GM13976 (cell line): ENCODE data around the gene HELZ2.
A peak's percentile ranks its signal among the peaks of the same experiment; 100 is the strongest.

ENCODE experiments used
- DNase-seq: peaks from one replicate; pipeline ENCODE4 v3.0.0; 2012; ENCODE audit warnings: low spot score
- in situ Hi-C: fragments of 300-500 bp; cut with MboI; formaldehyde crosslinking; loops from one replicate; pipeline ENCODE4 v1.12.0; 2022; ENCODE audit warnings: low sequenced_read_pairs, mixed read lengths, inconsistent platforms; ENCODE audit not compliant: unreplicated experiment
- TF ChIP-seq, protein P1 (sequence below): IDR thresholded peaks from 2 replicates; pipeline ENCODE4 v1.5.1; 2012; ENCODE audit warnings: borderline replicate concordance, mild to moderate bottlenecking; ENCODE audit not compliant: insufficient read depth; ENCODE audit errors: extremely low read depth, missing control alignments, control extremely low read depth

Gene HELZ2

GRCh38 chr20:63557481-63557891 lies 16.6 kb downstream of the HELZ2 start:
- DNase-seq, result no peak
- TF ChIP-seq, protein P1, sequence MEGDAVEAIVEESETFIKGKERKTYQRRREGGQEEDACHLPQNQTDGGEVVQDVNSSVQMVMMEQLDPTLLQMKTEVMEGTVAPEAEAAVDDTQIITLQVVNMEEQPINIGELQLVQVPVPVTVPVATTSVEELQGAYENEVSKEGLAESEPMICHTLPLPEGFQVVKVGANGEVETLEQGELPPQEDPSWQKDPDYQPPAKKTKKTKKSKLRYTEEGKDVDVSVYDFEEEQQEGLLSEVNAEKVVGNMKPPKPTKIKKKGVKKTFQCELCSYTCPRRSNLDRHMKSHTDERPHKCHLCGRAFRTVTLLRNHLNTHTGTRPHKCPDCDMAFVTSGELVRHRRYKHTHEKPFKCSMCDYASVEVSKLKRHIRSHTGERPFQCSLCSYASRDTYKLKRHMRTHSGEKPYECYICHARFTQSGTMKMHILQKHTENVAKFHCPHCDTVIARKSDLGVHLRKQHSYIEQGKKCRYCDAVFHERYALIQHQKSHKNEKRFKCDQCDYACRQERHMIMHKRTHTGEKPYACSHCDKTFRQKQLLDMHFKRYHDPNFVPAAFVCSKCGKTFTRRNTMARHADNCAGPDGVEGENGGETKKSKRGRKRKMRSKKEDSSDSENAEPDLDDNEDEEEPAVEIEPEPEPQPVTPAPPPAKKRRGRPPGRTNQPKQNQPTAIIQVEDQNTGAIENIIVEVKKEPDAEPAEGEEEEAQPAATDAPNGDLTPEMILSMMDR, result no peak
- in situ Hi-C loops, result no loop called here

DNA sequence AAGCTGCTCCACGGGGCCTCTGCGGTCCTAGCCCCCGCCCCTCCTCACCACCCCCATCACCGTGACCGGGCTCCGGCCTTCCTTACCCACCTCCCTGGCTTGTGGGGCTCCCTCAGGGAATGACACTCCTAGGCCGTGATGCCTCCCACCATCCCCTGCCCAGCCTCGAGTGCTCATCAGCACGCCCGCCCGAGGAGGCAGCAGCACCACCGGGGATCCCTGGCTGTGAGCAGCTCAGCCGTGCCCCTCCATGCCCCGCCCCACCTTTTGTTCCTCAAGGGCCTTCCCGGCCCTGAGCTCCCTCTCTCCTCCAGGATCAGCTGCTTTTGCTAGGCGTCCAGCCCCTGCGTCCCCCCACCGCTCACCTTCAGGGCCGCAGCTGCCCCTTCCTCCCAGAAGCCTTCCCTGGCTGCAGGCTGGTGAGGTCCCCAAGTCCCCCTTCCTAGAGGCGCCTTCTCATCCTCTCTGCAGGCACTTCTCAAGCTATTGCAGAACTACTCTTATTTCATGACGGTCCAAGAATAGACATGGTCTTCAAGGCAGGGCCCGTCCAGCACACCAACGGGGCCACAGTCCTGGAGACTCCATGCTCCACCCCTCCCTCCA lies 17.1 kb downstream of the HELZ2 start:
- DNase-seq, result no peak
- in situ Hi-C loops, result no loop called here
- TF ChIP-seq, protein P1, result no peak

- in situ Hi-C loops, result no loop called here
- no peak for DNase-seq
- TF ChIP-seq, protein P1, result no peak
Observed at GRCh38 chr20:63555661-63556381, 18.2 kb downstream of the HELZ2 start.

GRCh38 chr20:63554361-63555278 lies 19.4 kb downstream of the HELZ2 start:
- in situ Hi-C loops, result no loop called here
- TF ChIP-seq, protein P1, result no peak
- DNase-seq, result no peak

GRCh38 chr20:63553933-63554290 lies 20.1 kb downstream of the HELZ2 start, which contains the start of gene FNDC11:
Gene FNDC11, plus strand, starts transcription at chr20:63554159. Its CDS starts 1,505 bp downstream, at chr20:63555664.
- peak; percentile 69 for DNase-seq
- in situ Hi-C loops, result no loop called here
- TF ChIP-seq, protein P1, result no peak

GRCh38 chr20:63553251-63553932 lies 20.6 kb downstream of the HELZ2 start:
- in situ Hi-C loops, result no loop called here
- TF ChIP-seq, protein P1, result no peak
- DNase-seq, result peak; percentile 90
